DND-41 (cell line): ENCODE measurements around the gene THOC7.

Source experiments
- ATAC-seq: fragments of 200-7000 bp; cut with Tn5 transposase; 3 replicates; pipeline ENCODE4 v1.9.1; 2021; ENCODE audit warnings: low read depth; ENCODE audit not compliant: insufficient read depth
- DNase-seq: peaks from one replicate; pipeline ENCODE4 v3.0.0-alpha.2; 2020
- H2AFZ ChIP-seq: 2 replicates; pipeline ENCODE4 v1.6.0; 2012; ENCODE audit warnings: low read depth, low read length
- H3K27ac ChIP-seq: 2 replicates; pipeline ENCODE4 v1.5.1; 2012; ENCODE audit warnings: low read length, inconsistent platforms
- H3K27me3 ChIP-seq: fragments of 200-600 bp; sonication (generic); 2 replicates; pipeline ENCODE4 v1.6.0; 2012; ENCODE audit warnings: low read length, mild to moderate bottlenecking, inconsistent platforms; ENCODE audit not compliant: insufficient read depth, poor library complexity
- H3K36me3 ChIP-seq: 2 replicates; pipeline ENCODE4 v1.5.1; 2012; ENCODE audit warnings: low read length, inconsistent platforms; ENCODE audit not compliant: insufficient read depth
- H3K4me1 ChIP-seq: 2 replicates; pipeline ENCODE4 v1.5.1; 2012; ENCODE audit warnings: mild to moderate bottlenecking, low read length; ENCODE audit not compliant: insufficient read depth
- H3K4me2 ChIP-seq: 2 replicates; pipeline ENCODE4 v1.6.0; 2012; ENCODE audit warnings: mild to moderate bottlenecking, moderate library complexity, low read length, inconsistent platforms; ENCODE audit not compliant: insufficient read depth
- H3K4me3 ChIP-seq, 2 experiments: fragments of 200-600 bp in 1 of 2; shearing (Covaris generic) in 1 of 2; 2 replicates each; pipeline ENCODE4 v1.5.1; 2012 to 2016; ENCODE audit warnings: inconsistent platforms in 2 of 2, low read length in 2 of 2, mild to moderate bottlenecking in 2 of 2, low read depth in 1 of 2, moderate library complexity in 1 of 2
- H3K79me2 ChIP-seq: 2 replicates; pipeline ENCODE4 v1.6.0; 2012; ENCODE audit warnings: low read length, inconsistent platforms; ENCODE audit not compliant: insufficient read depth
- H3K9ac ChIP-seq: 2 replicates; pipeline ENCODE4 v1.6.0; 2012; ENCODE audit warnings: low read depth, mild to moderate bottlenecking, inconsistent platforms, low read length, moderate library complexity
- H3K9me3 ChIP-seq: 2 replicates; pipeline ENCODE4 v1.5.1; 2012; ENCODE audit warnings: low read length, moderate library complexity, mild to moderate bottlenecking, inconsistent platforms; ENCODE audit not compliant: insufficient read depth, severe bottlenecking
- H4K20me1 ChIP-seq: 2 replicates; pipeline ENCODE4 v1.6.0; 2012; ENCODE audit warnings: low read length; ENCODE audit not compliant: insufficient read depth
- EZH2 ChIP-seq: IDR thresholded peaks from 3 replicates; pipeline ENCODE4 v1.6.1; 2012; ENCODE audit warnings: borderline replicate concordance, low read depth, mild to moderate bottlenecking, moderate library complexity, low read length, inconsistent platforms; ENCODE audit not compliant: severe bottlenecking
- TF ChIP-seq, protein P1 (sequence below): IDR thresholded peaks from 2 replicates; pipeline ENCODE4 v1.5.1; 2012; ENCODE audit warnings: borderline replicate concordance, low read length, moderate library complexity, mild to moderate bottlenecking; ENCODE audit not compliant: poor library complexity, severe bottlenecking; ENCODE audit errors: extremely low read depth

The THOC7 gene

GRCh38 chr3:63845215-63845614 is 18.4 kb downstream of the THOC7 start:
- Histone ChIP-seq H4K20me1 (peaks cover 7% of the 10 kb centered on the region; the same call in 1 of the 2 replicates), H3K79me2 (peaks cover 87% of the 10 kb centered on the region), H3K9ac (no peak overlapping the region), H3K27me3 (no peaks in the 10 kb centered on the region), H3K36me3 (peaks cover 3% of the 10 kb centered on the region; the same call in 1 of the 2 replicates), H3K4me2 (no peak overlapping the region), H2AFZ (no peak overlapping the region), H3K27ac (no peak overlapping the region), H3K4me3 (no peak overlapping the region), H3K4me1 (no peaks in the 10 kb centered on the region), H3K9me3 (no peaks in the 10 kb centered on the region)
- DNase-seq, result no peak
- no peak for ATAC-seq
- TF ChIP-seq EZH2, result no peak
- TF ChIP-seq, protein P1, sequence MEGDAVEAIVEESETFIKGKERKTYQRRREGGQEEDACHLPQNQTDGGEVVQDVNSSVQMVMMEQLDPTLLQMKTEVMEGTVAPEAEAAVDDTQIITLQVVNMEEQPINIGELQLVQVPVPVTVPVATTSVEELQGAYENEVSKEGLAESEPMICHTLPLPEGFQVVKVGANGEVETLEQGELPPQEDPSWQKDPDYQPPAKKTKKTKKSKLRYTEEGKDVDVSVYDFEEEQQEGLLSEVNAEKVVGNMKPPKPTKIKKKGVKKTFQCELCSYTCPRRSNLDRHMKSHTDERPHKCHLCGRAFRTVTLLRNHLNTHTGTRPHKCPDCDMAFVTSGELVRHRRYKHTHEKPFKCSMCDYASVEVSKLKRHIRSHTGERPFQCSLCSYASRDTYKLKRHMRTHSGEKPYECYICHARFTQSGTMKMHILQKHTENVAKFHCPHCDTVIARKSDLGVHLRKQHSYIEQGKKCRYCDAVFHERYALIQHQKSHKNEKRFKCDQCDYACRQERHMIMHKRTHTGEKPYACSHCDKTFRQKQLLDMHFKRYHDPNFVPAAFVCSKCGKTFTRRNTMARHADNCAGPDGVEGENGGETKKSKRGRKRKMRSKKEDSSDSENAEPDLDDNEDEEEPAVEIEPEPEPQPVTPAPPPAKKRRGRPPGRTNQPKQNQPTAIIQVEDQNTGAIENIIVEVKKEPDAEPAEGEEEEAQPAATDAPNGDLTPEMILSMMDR, result no peak

GRCh38 chr3:63842127-63842526 is 21.5 kb downstream of the THOC7 start:
- H3K4me1 ChIP-seq, result no peaks in the 10 kb centered on the region
- H3K9ac ChIP-seq, result no peak overlapping the region
- no peak for ATAC-seq
- no peak for DNase-seq
- H4K20me1 ChIP-seq, result peaks cover 4% of the 10 kb centered on the region; the same call in 1 of the 2 replicates
- peaks cover 68% of the 10 kb centered on the region for H3K79me2 ChIP-seq
- H3K9me3 ChIP-seq, result no peaks in the 10 kb centered on the region
- peaks cover 7% of the 10 kb centered on the region; the same call in 1 of the 2 replicates for H3K36me3 ChIP-seq
- H3K27ac ChIP-seq, result no peak overlapping the region
- H3K4me2 ChIP-seq, result no peak overlapping the region
- no peak overlapping the region for H3K4me3 ChIP-seq
- no peak for TF ChIP-seq EZH2
- TF ChIP-seq, protein P1, result no peak
- no peaks in the 10 kb centered on the region for H3K27me3 ChIP-seq
- no peak overlapping the region for H2AFZ ChIP-seq

GRCh38 chr3:63841704-63842103 is 21.9 kb downstream of the THOC7 start:
- H3K4me1 ChIP-seq, result no peaks in the 10 kb centered on the region
- TF ChIP-seq, protein P1, result no peak
- TF ChIP-seq EZH2, result no peak
- ATAC-seq, result no peak
- H3K4me3 ChIP-seq, result no peak overlapping the region
- no peaks in the 10 kb centered on the region for H3K9me3 ChIP-seq
- H3K9ac ChIP-seq, result no peak overlapping the region
- H2AFZ ChIP-seq, result no peak overlapping the region
- H3K36me3 ChIP-seq, result peaks cover 9% of the 10 kb centered on the region; the same call in 1 of the 2 replicates
- no peak for DNase-seq
- no peak overlapping the region for H3K27ac ChIP-seq
- H4K20me1 ChIP-seq, result peaks cover 2% of the 10 kb centered on the region; the same call in 1 of the 2 replicates
- no peaks in the 10 kb centered on the region for H3K27me3 ChIP-seq
- no peak overlapping the region for H3K4me2 ChIP-seq
- peaks cover 64% of the 10 kb centered on the region for H3K79me2 ChIP-seq

DNA sequence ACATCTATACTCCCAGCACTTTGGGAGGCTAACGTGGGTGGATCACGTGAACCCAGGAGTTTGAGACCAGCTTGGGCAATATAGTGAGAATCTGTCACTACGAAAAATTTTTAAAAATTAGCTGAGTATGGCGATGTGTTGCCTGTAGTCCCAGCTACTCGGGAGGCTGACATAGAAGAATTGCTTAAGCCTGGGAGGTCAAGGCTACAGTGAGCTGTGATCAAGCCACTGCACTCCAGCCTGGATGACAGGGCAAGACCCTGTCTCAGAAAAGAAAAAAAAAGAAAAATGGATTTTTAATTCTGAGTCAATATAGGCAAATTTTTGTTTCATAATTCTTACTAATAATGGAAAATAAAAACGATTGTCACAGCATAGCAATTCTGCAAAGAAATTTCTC is 31.2 kb downstream of the THOC7 start:
- ATAC-seq, result no peak
- no peaks in the 10 kb centered on the region for H3K4me1 ChIP-seq
- no peaks in the 10 kb centered on the region for H4K20me1 ChIP-seq
- no peak for DNase-seq
- H3K27me3 ChIP-seq, result no peaks in the 10 kb centered on the region
- no peaks in the 10 kb centered on the region for H3K79me2 ChIP-seq
- H3K9ac ChIP-seq, result no peak overlapping the region
- H2AFZ ChIP-seq, result no peak overlapping the region
- no peak overlapping the region for H3K4me2 ChIP-seq
- no peaks in the 10 kb centered on the region for H3K9me3 ChIP-seq
- no peak overlapping the region for H3K27ac ChIP-seq
- no peak overlapping the region for H3K4me3 ChIP-seq
- peaks cover 65% of the 10 kb centered on the region for H3K36me3 ChIP-seq
- no peak for TF ChIP-seq EZH2
- TF ChIP-seq, protein P1, result no peak
